ENCODE results near the gene PIAS4. TPM values are rescaled to one million over a fixed set of nuclear protein-coding genes. Genes with fewer than 3 reads are reported as not detected.
"Not testable (repeated sequence)": the region's sequence is repeated elsewhere in the genome, so short reads cannot be mapped to it uniquely, and the experiment has no call there.

PIAS4 gene, protein sequence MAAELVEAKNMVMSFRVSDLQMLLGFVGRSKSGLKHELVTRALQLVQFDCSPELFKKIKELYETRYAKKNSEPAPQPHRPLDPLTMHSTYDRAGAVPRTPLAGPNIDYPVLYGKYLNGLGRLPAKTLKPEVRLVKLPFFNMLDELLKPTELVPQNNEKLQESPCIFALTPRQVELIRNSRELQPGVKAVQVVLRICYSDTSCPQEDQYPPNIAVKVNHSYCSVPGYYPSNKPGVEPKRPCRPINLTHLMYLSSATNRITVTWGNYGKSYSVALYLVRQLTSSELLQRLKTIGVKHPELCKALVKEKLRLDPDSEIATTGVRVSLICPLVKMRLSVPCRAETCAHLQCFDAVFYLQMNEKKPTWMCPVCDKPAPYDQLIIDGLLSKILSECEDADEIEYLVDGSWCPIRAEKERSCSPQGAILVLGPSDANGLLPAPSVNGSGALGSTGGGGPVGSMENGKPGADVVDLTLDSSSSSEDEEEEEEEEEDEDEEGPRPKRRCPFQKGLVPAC
- total RNA-seq (2014; rRNA removed; shearing (Covaris generic); ENCODE audit: low replicate concordance): 18.2 and 18.4 TPM in 2 replicates

DNA sequence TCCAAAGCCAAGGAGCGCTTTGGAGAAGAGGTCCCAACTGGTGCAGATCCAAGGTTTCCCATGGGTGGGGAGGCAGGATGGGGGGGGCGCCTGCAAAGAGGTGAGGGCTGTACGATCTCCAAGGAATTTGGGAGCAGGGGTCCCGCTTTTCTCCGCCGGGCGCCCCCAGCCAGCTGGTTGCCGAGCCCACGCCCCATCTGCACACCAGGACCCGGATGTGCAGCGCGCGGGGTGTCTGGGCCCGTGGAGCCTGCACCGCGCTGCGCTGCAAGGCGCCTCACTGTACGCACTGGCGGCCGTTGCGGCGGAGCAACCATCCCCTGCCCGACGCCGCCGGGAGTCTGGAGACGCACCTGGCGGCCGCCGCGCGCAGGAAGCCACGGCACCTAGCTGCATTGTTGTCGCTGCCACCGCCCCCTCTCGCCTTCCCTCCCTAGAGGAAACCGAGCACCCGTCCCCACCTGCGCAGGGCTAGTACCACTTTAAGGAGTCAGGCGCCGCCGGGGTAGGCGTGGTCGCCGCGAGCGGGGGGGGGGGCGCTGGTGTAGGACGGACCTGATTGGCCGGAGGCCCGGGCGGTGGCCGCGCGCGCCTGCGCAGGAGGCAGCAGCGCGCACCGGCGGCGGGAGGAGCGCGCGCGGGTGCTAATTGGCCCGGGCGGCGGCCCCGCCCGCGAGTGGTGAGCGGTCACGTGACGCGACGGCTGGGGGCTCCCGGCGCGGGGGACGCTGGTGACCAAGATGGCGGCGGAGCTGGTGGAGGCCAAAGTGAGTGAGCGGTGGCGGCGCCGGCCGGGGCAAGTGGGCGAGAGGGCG, at the start of gene PIAS4:
PIAS4 (plus strand) TSS at position 716 of the 815 bp plus-strand sequence; CDS start at position 741, 25 bp downstream.
- DNase-seq (ENCODE audit: low read depth): peak; percentile 99
- in situ Hi-C loops (cut with HindIII; ENCODE audit: low pct_unique_long_range_greater_than_20kb, low sequenced_read_pairs): no loop called here

DNA sequence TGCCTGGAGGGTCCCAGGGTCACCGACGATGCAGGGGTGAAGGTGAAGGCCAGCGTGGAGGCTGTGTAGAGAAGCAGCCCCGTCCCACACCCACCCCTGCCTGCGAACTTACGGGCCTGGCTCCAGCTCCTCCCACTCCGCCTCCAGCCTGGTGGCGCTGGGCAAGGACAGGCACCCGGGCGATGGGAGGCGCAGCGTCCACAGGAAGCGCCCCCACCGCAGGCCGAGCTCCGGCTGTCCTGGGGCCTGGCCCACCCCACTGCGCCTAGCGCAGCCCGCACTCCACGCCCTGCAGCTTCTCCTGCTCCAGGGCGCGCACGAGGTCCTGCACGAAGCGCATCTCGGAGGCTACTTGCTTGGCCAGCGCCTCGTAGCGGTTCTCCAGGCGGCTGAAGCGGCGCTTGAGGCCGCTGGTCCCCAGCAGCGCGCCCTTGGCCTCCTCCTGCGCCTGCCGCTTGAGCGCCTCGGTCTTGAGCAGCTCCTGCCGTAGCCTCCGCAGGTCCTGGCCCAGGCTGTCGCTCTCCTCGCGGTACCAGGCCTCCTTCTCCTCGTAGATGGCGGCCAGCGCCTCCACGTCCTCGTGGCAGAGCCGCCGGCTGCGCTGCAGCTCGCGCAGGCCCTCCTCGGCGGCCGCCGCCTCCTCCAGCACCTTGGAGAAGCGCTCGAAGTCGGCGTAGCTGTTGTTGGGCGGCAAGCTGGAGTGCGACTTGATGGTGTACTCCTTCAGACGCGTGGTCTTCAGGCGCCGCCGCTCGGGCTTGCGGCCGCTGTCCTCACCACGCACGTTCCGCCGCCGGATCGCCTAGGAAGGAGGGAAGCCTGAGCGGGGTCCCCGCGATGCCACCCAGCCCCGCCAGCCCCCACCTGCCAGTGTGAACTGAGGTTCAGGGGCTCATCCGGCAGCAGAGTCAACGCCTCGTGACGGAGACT, 48.4 kb upstream of the PIAS4 start:
- in situ Hi-C loops (cut with HindIII; ENCODE audit: low pct_unique_long_range_greater_than_20kb, low sequenced_read_pairs): no loop called here
- DNase-seq (ENCODE audit: low read depth): no peak

DNA sequence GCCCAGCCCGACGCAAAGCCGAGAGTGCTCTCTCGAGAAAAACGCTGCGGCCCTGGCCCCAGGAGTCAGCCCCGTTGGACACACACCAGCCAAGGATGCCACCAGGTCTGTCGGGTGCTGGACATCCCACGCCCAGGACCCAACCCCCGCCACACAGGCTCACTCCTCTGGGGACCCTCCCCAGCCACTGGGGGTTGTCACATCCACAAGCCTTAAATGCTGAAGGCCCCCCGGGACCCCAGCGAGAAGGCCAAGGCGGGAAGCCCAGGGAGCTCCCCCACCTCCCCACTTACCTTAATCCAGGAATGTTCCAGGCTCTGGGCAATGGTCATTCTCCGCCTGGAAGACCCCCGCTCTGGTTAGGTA, 47.8 kb upstream of the PIAS4 start:
- no peak for DNase-seq (ENCODE audit: low read depth)

DNA sequence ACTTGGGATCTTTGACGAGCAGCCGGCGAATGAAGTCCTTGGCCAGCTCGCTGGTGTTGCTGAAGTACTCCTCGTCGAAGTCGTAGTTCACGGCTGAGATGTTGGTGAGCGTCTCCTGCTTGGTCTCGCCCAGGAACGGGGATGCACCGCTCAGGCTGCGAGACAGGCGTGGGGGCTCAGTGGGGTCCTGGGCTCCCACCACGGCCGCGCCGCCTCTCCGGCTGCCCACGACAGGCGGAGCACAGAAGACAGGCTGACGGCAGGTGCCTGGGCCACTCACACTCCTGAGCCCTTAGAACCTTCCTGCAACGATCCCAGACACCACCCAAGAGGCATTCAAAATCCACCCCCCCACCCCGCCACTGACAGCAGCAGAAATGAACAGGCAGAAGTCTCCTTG, 46.5 kb upstream of the PIAS4 start:
- in situ Hi-C loops (cut with HindIII; ENCODE audit: low pct_unique_long_range_greater_than_20kb, low sequenced_read_pairs): no loop called here
- no peak for DNase-seq (ENCODE audit: low read depth)

More for the DNA sequence above, 47.8 kb upstream of the PIAS4 start:
- in situ Hi-C loops (cut with HindIII; ENCODE audit: low pct_unique_long_range_greater_than_20kb, low sequenced_read_pairs): no loop called here

DNA sequence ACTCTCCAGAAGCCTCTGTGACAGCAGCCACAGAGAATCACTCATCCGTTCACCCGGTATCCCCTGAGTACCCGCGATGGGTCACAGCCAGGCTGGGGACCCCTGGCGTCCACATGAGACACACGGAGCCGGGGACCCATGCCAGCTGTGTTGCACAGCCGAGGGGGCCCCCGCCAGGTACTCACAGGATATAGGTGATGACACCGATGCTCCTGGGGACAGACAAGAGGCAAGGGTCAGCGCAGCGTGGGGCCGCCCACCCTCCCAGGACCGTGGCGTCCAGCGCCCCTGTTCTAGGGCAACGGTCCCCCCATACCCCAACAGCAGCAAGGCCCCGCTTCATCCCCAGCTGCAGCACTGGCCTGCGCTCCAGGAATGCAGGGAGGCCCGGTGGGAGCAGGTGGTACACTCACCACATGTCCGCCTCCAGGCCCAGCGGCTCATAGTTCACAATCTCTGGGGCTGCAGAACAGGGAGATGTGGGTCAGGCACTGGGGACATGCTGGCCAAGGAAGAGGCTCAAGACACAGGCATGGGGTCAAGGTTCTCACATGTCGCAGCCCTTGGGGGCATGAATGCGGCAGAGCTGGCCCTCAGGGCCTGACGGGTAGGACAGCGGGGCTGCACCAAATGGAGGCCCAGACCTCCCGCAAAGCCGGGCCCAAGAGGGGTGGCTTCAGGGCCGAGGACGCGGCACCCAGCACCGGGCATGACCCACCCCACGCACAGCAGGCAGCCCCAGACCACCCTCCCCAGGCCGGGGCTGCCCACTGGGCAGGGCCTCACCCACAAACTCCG, 43.9 kb upstream of the PIAS4 start:
- in situ Hi-C loops (cut with HindIII; ENCODE audit: low pct_unique_long_range_greater_than_20kb, low sequenced_read_pairs): no loop called here

DNA sequence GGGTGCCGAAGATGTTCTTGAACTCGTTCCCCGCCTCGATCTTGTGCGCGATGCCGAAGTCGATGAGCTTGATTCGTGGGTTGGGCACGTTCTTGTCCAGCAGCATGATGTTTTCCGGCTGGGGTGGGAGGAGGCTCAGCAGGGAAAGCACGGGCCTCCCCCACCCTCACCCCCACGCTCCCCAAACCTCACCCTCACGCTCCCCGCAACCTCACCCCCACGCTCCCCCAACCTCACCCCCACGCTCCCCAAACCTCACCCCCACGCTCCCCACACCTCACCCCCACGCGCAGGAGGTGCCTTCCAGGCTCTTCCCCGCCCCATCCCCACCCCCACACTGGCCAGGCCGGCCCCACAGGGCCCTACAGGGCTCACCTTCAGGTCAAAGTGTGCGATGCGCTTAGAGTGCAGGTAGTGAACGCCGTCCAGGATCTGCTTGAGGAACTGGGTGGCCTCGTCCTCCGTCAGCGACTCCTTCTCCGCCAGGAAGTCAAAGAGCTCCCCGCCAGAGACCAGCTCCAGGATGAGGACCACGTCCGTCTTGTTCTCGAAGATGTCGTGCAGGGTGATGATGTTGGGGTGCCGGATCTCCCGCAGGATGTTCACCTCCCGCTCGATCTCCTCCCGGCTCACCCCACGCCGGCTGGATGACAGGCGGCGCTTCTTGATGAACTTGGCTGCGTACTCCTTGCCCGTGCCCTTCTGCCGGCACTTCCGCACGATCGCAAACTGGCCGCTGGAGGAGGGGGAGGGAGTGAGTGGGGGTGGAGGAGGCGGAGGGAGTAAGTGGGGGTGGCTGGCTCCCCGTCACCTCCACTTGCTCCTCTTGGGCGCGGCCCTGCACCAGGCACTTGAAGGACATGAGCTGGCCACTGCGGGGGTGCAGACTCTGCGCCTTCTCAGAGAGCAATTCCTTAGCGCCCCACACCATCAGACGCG, 43.0 kb upstream of the PIAS4 start:
- DNase-seq (ENCODE audit: low read depth): no peak
- in situ Hi-C loops (cut with HindIII; ENCODE audit: low pct_unique_long_range_greater_than_20kb, low sequenced_read_pairs): no loop called here

More for the DNA sequence above, 43.9 kb upstream of the PIAS4 start:
- DNase-seq (ENCODE audit: low read depth): no peak

DNA sequence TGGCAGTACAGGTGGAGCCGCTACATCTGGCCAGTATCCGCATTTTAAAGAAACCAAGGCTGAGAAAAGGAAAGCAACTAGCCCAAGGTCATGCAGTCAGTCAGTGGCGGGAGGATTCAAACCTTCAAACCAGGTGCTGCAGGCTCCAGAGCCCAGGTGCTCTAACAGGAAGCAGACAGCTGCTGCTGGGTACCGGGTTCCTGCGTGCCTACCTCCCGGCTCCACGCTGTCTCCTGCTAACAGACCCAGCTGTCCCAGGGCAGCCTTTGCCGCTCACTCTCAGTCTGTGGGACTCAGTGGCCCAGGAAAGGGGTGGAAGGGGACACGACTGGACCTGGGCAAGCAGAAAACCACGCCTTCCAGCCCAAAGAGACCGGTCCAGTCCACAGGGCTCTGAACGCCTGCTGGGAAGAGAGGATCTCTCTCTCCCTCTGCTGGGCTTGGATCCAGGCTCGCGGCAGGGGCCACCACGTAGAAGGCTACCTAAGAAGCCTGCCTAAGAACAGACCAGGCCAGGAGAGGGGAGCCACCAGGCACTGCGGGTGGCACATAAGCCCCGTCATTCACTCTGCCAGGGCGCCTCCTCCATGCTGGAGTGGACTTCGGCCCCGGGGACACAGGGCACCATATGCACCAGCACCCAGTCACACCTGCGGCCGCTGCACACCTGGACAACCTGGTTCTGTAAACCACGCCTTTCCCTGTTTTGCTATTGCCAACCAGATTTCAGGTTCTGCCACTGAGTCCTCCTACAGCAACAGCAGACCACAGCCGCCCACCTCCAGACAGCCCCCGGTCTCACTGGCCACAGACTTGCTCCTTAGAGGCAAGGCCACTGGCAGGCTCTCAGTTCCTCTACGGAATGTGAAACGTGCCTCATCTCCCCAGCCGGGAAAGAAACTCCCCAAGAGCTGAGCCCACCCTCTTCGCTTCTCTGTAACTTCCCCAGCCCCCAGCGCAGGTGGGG, 41.2 kb upstream of the PIAS4 start:
- in situ Hi-C loops (cut with HindIII; ENCODE audit: low pct_unique_long_range_greater_than_20kb, low sequenced_read_pairs): no loop called here
- DNase-seq (ENCODE audit: low read depth): no peak

DNA sequence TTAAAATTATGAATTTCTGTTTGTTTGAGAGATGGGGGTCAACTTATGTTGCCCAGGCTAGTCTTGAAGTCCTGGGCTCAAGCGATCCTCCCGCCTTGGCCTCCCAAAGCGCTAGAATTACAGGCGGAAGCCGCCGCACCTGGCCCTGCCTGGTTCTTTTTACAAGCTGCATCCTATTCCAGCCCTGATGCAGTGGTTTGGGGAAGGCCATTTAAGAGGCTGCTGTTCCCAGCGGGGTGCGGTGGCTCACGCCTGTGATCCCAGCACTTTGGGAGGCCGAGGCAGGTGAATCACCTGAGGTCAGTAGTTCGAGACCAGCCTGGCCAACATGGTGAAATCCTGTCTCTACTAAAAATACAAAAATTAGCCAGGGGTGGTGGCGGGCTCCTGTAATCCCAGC, 39.6 kb upstream of the PIAS4 start:
- in situ Hi-C loops (cut with HindIII; ENCODE audit: low pct_unique_long_range_greater_than_20kb, low sequenced_read_pairs); DNase-seq (ENCODE audit: low read depth): not testable (repeated sequence)

DNA sequence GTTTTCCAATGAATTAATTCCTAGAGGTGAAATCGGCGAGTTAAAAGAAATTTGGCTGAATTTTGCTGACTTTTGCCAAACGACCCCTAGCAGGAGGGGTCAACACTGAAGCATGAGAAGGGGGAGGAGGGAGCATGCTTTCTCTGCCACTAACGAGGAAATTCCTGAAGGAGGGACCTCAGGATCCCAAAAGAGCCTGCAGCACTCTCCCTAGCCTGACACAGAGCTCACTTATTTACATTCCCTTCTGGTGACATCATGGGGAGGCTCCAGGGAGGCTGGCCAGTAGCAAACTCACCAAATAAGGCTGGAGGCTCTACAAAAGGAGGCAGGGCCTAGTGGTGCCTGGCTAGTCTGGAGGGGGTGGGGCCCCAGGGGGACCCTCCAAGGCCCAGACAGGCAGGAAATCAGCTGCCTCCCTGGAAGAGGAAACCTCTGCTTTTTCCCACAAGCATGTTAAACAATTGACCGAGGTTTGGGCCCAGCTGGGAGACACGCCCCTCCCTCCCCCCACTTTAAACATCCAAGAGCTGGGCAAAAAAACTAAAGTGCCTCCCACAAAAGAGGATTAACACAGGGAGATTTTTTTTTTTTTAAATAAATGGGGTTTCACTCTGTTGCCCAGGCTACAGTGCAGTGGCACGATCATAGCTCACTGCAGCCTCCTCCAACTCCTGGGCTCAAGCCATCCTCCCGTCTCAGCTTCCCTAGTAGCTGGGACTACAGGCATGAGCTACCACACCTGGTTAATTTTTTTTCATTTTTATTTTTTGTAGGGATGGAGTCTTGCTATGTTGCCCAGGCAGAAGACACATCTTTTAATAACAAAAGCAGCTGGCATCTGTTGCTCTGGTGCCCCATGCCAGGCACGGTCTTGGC, 38.7 kb upstream of the PIAS4 start:
- peak; percentile 91 for DNase-seq (ENCODE audit: low read depth)
- in situ Hi-C loops (cut with HindIII; ENCODE audit: low pct_unique_long_range_greater_than_20kb, low sequenced_read_pairs): no loop called here

DNA sequence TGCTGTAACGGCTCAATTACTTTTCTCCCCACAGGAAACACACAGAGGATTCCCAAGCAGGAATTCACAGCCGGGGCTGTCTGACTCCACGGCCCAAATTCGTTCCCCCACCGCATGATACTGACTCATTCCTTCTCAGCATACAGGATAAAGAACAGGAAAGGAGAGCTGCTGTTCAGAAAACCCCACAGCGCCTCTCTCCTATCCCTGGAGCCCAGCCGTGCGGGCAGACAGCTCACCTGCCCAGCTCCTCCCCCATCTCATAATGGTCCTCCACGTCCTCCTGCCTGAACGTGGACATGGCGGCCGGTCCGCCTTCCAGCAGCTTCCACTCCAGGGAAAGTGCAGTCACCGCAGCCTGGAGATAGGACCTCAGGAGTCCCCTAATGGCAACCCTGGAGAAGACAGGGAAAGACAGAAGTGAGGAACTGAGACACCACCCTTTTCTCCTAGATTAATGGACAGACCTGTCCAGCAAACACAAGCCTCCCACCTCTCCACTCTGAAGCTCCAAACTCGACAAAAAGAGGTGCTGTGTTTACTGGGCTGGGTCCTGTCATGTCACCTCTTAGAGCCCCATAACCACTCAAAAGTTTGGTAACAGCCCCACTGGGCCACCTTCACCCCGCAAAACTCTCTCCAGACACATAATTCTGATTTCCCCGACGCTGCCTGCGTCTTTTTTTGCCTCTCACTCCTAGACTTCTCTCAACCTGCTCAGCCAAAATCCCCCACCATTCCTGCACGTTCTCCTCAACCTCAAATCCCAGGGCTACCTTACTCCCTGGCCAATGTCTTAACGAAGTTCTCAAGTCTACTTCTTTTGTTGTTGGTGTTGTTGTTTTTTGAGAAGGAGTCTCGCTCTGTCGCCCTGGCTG, 37.9 kb upstream of the PIAS4 start:
- in situ Hi-C loops (cut with HindIII; ENCODE audit: low pct_unique_long_range_greater_than_20kb, low sequenced_read_pairs): no loop called here
- peak; percentile 81 for DNase-seq (ENCODE audit: low read depth)

DNA sequence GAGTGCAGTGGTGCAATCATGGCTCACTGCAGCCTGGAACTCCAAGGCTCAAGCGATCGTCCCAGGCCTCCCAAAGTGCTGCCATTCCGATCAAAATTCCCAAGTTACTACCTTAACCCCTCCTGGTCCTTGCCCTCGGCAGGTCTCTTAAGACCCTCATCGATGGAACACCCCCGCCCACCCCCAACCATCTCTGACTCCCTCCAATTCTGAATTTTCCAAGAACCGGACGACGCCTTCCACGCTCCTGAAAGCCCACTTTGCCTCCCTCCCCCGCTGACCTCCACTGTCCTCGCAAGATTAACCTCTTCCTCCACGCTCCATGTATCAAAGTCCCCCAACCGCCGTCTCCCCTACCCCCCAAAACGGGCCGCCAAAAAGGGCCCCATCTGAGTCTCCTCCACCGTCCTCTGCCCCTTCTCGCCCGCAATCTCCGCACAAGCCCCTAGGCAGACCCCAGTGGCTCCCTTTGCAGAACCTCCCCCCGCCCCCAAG, 37.2 kb upstream of the PIAS4 start:
- in situ Hi-C loops (cut with HindIII; ENCODE audit: low pct_unique_long_range_greater_than_20kb, low sequenced_read_pairs): no loop called here
- DNase-seq (ENCODE audit: low read depth): no peak

DNA sequence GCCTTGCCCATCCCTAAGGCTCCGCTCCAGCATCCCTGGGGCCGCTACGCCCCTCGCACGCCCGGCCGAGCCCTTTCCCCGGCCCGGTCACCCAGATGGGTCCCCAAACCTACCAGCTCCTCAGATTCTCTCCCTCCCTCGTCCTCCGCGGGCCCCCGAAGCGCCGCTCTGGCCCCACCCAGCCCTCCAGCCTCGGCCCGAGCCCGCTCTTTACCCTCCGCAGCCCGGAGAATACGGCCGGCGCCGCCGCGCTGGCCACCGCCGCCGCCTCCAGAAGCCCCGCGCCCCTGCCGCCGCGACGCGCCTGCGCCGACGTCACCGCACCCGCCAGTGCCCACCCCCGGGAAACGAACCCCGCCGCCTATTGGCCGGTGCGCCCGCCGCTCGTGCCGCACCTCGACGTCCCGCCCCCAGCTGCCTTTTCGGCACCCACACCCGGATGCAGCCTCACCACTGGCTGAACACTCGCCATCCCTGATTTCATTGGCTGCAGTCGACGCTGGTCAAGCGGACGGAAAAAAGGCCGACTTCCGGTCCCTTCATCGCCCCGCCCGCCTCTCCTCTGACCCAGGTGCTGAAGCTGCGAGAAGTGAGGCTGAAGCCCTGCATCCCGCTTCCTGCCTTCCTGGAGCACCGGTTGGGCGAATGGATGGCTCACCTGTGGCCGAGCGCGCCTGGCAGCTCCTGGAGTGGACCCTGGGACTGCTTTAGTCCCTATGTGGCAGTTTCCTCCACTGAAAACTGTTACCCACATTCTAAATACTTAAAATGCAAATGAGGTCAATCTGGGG, 36.5 kb upstream of the PIAS4 start, which contains the start of gene DAPK3:
DAPK3 (minus strand) TSS at position 292 of the 791 bp plus-strand sequence. CDS start 1,364 bp downstream, outside the sequence.
- in situ Hi-C loops (cut with HindIII; ENCODE audit: low pct_unique_long_range_greater_than_20kb, low sequenced_read_pairs): no loop called here
- DNase-seq (ENCODE audit: low read depth): peak; percentile 91

DNA sequence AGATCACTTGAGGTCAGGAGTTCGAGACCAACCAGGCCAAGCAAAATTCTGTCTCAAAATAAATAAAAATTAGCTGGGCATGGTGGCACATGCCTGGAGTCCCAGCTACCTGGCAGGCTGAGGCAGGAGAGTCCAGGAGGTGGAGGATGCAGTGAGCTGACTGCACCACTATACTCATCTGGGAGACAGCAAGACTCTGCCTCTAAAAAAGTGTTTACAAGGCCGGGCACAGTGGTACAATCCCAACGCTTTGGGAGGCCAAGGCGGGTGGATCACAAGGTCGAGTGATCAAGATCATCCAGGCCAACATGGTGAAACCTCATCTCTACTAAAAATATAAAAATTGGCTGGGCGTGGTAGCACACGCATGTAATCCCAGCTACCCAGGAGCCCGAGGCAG, 32.4 kb upstream of the PIAS4 start:
- no peak for DNase-seq (ENCODE audit: low read depth)
- in situ Hi-C loops (cut with HindIII; ENCODE audit: low pct_unique_long_range_greater_than_20kb, low sequenced_read_pairs): loop anchor here (25.0 kb wide), 1 partner anchor 237 kb away; no protein-coding TSS in a partner anchor
